Astrocyte of the hippocampus (primary cell): ENCODE data around the gene DIAPH2.

Experiments used
- DNase-seq: peaks from one replicate; pipeline ENCODE4 v3.0.0; 2011; ENCODE audit warnings: low read depth, low spot score

The DIAPH2 gene

GRCh38 chrX:97159916-97160800 lies 475.5 kb downstream of the DIAPH2 start:
- no peak for DNase-seq

DNA sequence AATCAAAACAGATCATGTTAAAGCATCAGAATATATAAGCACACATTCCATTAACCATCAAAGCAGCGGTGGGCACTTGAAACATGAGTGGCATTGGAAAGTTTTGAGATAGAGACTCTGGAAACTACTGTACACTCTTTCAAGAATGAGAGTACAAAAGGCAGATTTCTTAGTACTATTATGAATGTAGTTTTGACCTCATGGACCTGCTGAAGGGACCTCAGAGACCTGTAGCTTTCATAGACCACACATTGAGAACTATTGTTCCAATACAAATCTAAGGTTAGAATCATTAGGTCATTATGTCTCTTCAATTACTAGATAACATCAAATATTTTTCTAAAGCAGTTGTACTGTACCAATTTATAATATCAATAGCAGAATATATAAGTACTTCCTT lies 482.7 kb downstream of the DIAPH2 start:
- DNase-seq, result no peak

DNA sequence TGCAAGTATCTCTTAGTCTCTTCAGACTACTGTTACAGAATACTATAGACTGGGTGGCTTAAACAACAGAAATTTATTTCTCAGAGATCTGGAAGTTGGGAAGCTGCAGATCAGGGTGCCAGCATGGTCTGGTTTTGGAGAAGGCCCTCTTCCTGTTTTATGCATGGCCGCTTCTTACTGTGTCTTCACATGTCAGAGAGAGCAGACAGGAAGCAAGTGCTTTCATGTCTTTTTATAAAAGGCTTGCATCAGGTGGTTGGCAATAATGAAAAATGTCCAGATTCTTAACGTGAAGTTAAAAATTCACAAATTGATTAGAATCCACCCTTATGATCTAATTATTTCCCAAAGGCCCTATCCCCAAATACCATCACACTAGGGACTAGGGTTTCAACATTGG lies 484.0 kb downstream of the DIAPH2 start:
- no peak for DNase-seq

GRCh38 chrX:97175147-97175546 lies 490.5 kb downstream of the DIAPH2 start:
- no peak for DNase-seq

GRCh38 chrX:97189668-97190067 lies 505.0 kb downstream of the DIAPH2 start:
- DNase-seq, result no peak

- no peak for DNase-seq
Observed at GRCh38 chrX:97199501-97199900, 514.9 kb downstream of the DIAPH2 start.

- no peak for DNase-seq
Observed at GRCh38 chrX:97200454-97200853, 515.8 kb downstream of the DIAPH2 start.

DNA sequence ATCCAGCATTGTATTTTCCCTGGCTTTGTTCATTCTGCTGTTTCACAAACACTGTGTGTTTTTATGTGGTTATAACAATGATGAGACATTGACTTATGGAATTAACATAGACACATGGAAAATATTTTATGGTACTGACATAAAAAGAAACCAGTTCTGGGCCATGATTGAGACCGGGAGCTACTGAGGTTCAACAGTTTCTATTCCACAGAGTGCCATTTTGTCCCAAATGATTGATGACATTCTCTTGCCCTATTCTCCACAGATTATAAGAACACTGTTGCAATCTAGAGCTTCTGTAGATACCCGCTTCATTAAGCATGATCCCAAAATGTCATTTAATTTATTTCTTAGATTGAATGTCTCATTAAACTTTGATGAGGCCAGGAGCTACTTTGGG lies 525.9 kb downstream of the DIAPH2 start:
- no peak for DNase-seq

DNA sequence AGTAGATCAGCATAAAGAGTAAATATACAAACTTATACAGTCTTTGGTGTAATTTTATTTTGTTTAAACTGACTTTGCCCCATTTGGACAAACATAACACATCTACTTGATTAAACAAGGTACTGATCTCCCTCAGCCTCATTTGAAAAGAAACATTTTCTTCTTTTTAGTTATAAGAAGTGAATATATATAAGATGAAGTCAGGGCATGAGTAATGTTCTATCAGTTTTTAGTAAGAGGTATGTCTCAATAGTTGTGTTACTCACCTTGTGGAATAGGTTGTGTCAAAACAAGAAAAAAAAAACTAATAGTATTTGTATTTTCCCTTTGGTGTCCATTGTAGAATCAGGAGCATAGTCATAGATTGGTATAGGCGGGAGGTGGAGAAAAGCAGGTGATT lies 526.4 kb downstream of the DIAPH2 start:
- no peak for DNase-seq

DNA sequence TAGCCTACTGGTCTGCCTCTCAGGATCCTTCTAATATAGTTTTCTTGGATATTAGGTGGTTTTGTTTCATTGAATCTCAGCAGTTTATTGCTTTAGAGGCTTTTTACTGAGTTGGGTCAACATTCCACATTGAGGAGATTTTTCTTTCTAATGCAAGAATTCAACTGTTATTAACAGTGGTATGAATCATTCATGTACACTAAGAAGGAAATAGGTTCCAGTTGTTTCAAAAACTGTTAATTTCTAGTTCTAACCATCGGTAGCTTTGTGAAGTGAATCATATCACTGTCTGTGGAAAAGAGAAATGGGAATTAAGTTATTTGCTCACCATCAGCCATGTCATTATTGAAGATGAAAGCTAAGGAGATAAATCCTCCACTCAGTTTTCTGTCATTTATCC lies 530.5 kb downstream of the DIAPH2 start:
- DNase-seq, result no peak

GRCh38 chrX:97224148-97224547 lies 539.5 kb downstream of the DIAPH2 start:
- DNase-seq, result no peak

- DNase-seq, result no peak
Observed at GRCh38 chrX:97229318-97229717, 544.7 kb downstream of the DIAPH2 start.

- DNase-seq, result no peak
Observed at GRCh38 chrX:97230948-97231347, 546.3 kb downstream of the DIAPH2 start.

- DNase-seq, result no peak
Observed at GRCh38 chrX:97234471-97235081, 549.9 kb downstream of the DIAPH2 start.

DNA sequence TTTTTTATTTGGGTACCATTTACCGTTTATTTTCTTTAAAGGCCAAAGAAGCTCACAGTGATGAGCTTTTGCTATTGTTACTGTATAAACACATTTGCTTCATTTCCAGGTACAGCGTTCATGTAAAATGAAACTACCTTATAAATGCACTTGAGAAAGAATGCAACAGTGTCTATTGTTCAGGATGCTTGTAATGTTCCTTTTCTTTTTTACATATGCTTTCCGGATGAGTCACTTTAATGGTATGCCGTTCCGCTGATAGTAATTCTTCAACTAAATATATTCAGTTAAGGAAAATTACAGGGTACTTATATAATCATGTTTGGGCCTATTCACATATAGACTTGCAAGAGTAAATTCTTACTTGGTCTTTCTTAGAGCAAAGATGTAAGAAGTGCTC lies 554.0 kb downstream of the DIAPH2 start:
- peak; percentile 50 for DNase-seq

DNA sequence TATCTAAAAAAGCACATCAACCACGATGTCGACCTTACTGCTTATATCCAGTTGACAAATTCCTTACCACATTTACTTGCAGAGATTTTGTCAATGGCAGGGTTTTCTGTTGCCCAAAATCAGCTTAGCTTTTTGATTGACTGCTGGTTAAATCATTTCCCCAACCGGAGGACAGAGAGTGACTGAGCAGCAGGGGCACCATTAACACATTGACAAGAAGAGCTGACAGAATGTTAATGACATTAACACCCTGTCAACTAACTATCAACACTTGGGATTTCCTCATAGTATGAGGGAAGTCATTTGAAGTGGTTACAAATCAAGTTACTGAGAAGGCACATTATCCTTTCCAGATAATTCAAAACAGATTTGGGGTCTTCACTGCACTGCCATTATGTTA lies 567.5 kb downstream of the DIAPH2 start:
- no peak for DNase-seq

DNA sequence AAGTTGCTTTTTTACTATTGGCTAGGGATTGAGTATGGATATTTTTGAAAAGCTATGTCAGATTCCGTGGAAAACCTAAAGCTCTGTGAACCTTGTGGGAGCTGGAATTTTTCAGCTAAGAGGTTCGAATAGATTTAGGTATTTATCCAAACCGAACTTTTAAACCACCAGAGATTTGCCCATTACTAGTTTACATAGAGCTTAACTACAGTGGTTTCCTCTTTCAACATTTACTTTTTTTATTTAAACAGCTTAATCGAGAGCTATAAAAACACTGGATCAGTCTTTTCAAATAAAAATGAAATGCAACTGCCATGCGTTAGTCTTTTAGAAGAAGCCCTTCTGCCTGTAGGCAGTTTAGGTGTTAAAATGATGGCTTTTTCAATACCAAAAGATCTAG lies 576.0 kb downstream of the DIAPH2 start:
- no peak for DNase-seq

DNA sequence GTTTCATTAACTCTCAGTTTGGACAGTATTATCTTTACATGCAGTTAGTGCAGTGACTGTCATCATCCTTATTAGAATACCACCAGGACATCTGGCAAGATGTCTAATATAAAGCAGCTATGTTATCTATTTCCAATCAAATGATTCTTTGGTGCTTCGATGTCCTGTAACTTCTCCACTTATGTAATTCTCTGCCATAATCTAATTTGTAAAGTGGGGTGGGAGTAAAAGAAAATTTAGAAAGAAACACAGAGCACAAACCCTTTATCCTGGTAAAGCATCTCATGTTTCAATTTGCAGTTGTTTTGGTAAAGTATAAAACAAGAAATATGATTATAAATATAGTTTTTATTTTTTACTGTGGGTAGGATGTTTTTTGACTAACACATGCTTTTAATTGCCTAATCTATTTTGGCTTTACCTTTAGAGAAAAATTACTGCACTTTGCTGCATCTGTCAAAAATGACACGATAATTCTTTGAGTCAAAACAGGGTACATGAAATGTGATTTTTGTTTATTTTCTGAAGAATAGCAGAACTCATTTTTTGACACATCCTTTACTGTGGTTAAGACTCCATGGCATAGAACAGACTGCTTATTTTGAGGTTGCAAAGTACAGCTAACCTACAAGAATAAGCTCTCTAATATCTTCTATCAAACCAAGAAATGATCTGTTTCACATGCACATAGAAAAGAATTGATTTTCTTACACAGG lies 581.9 kb downstream of the DIAPH2 start:
- DNase-seq, result no peak

GRCh38 chrX:97267396-97268181 lies 582.9 kb downstream of the DIAPH2 start:
- peak; percentile 56 for DNase-seq

DNA sequence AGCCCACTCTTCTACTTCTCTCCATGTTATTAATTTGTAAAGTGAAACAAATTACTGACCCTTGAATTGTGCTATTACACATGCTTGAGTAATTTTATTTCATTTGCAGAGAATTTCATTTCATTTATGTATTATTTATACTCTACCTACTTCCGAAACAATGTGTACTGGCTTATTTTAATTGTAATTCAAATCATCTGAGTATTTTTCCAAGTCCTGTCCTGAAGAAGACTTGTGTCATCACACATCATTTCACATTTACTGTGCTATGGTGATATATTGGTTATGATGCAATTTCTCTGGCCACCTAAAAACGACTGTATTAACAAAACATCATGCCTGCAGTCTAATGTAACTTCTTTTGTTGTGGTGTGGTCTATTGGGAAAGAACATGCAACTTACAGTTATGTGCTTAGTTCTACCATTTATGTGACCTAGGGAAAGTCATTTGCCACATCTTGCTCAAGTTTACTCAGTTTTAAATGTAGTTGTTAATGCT lies 583.6 kb downstream of the DIAPH2 start:
- no peak for DNase-seq

DNA sequence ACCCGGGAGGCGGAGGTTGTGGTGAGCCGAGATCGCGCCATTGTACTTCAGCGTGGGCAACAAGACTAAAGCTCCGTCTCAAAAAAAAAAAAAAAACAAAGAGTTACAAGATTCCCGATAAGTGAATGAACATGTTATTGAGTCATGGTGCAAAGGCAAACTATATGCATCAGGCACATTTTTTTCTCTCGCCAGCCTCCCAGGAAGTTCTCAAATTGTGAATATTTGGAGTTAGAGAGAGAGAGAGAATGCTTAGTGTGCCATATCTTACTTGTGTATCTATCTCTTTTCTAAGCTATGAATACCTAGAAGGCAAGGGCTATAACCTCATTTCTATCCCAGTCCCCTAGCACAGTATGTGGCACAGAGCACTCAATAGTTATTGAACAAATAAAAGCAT lies 599.9 kb downstream of the DIAPH2 start:
- no peak for DNase-seq

DNA sequence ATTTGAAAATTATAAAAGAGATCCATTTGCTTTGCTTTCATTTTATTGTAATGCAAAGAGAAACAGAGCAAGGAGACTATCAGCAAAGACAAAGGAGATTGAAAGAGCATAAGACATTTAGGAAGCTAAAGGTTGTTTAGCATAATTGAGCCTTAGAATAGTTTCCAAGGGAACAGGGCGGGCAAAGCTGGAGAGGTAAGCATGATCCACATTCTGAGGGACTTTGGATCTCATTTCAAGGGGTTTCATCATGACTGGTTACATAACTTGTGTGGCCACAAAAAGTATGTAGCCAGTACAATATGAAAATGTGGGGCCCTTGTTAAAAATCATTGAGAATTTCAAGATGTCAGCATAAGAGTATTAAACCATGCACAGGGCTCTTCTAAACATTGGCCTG lies 605.6 kb downstream of the DIAPH2 start:
- no peak for DNase-seq
